ENCODE results near the gene FAM168A. TPM values are rescaled to one million over a fixed set of nuclear protein-coding genes. Genes with fewer than 3 reads are reported as not detected.

FAM168A gene
- total and polyA plus RNA-seq, 4 donors, result 4.8 to 14.6 (median 9.1) TPM

- no peaks in the 10 kb centered on the region for H3K9me3 ChIP-seq (ENCODE audit: control insufficient read depth in 4 of 4, low read length in 3 of 4)
- no peak overlapping the region for H3K27ac ChIP-seq (ENCODE audit: low read depth in 1 of 2, low read length in 2 of 2)
- WGBS, result 97% methylated on average over 10 of the region's 10 CpGs
- no peaks in the 10 kb centered on the region for H3K36me3 ChIP-seq (ENCODE audit: control insufficient read depth in 4 of 4, insufficient read depth in 3 of 4, low read depth in 1 of 4, low read length in 3 of 4)
- no peak overlapping the region for H3K4me3 ChIP-seq (ENCODE audit: low read depth in 1 of 3, low read length in 3 of 3)
- peaks cover 0 to 6% (median 3%) of the 10 kb centered on the region in 4 donors for H3K4me1 ChIP-seq (ENCODE audit: control insufficient read depth in 4 of 4, insufficient read depth in 4 of 4, low read length in 3 of 4)
- no peak for DNase-seq (ENCODE audit: low spot score)
- H3K9ac ChIP-seq (ENCODE audit: low read depth in 1 of 2, low read length in 2 of 2), result no peak overlapping the region
- no peaks in the 10 kb centered on the region for H3K27me3 ChIP-seq (ENCODE audit: control insufficient read depth in 4 of 4, insufficient read depth in 4 of 4, low read length in 3 of 4)
- TF ChIP-seq TAF1 (conservative IDR thresholded peaks at IDR 0.05) (no peak), YY1 (IDR thresholded peaks at IDR 0.05) (no peak), GABPA (IDR thresholded peaks at IDR 0.05 in 1 of 2, conservative IDR thresholded peaks at IDR 0.05 in 1 of 2) (no peak), ZBTB33 (IDR thresholded peaks at IDR 0.05) (no peak)
Measured at GRCh38 chr11:73508243-73509176, 89.4 kb downstream of the FAM168A start.

- Histone ChIP-seq H3K9ac (ENCODE audit: low read depth in 1 of 2, low read length in 2 of 2) (no peak overlapping the region), H3K36me3 (ENCODE audit: control insufficient read depth in 4 of 4, insufficient read depth in 3 of 4, low read depth in 1 of 4, low read length in 3 of 4) (no peaks in the 10 kb centered on the region), H3K27ac (ENCODE audit: low read depth in 1 of 2, low read length in 2 of 2) (no peak overlapping the region), H3K9me3 (ENCODE audit: control insufficient read depth in 4 of 4, low read length in 3 of 4) (no peaks in the 10 kb centered on the region), H3K4me1 (ENCODE audit: control insufficient read depth in 4 of 4, insufficient read depth in 4 of 4, low read length in 3 of 4) (peaks cover 0 to 4% (median 2%) of the 10 kb centered on the region in 4 donors), H3K27me3 (ENCODE audit: control insufficient read depth in 4 of 4, insufficient read depth in 4 of 4, low read length in 3 of 4) (no peaks in the 10 kb centered on the region), H3K4me3 (ENCODE audit: low read depth in 1 of 3, low read length in 3 of 3) (no peak overlapping the region)
- no peak for TF ChIP-seq YY1 (IDR thresholded peaks at IDR 0.05)
- no peak for TF ChIP-seq REST (IDR thresholded peaks at IDR 0.05)
- TF ChIP-seq MAX (IDR thresholded peaks at IDR 0.05), result no peak
- TF ChIP-seq ZBTB33 (IDR thresholded peaks at IDR 0.05), result no peak
- no peak for TF ChIP-seq RAD21 (IDR thresholded peaks at IDR 0.05)
- no peak for TF ChIP-seq EGR1 (IDR thresholded peaks at IDR 0.05; ENCODE audit: low read depth in 2 of 2)
- no peak for TF ChIP-seq TAF1 (conservative IDR thresholded peaks at IDR 0.05)
- no peak for TF ChIP-seq RXRA (IDR thresholded peaks at IDR 0.05)
- no peak for TF ChIP-seq FOXA1 (IDR thresholded peaks at IDR 0.05)
- no peak for TF ChIP-seq GABPA (IDR thresholded peaks at IDR 0.05 in 1 of 2, conservative IDR thresholded peaks at IDR 0.05 in 1 of 2)
- no peak for DNase-seq (ENCODE audit: low spot score)
- WGBS, result 85% methylated on average over 2 of the region's 2 CpGs
Measured at GRCh38 chr11:73507086-73507485, 90.8 kb downstream of the FAM168A start.

All from liver (tissue), 9 donors.